ENCODE measurements around the gene DNM1L.

GRCh38 chr12:32727237-32727636 is 48.1 kb downstream of the DNM1L start:
- TF ChIP-seq CTCF (conservative IDR thresholded peaks at IDR 0.05), result no peak
- no peak for TF ChIP-seq ZFX (IDR thresholded peaks at IDR 0.05)
